Stomach (tissue), 9 donors: Measurements from ENCODE around the gene GRIP1. TPM values are rescaled to one million over a fixed set of nuclear protein-coding genes. Genes with fewer than 3 reads are reported as not detected.

Experiments used
- DNase-seq, 2 donors: peaks; one replicate each; pipeline versions ENCODE4 v3.0.0 to v3.0.0-alpha.2; 2013 to 2019
- H3K27ac ChIP-seq, 5 donors: fragments of 200-600 bp in 4 of 5; sonication (generic) in 4 of 5; one replicate each; pipeline ENCODE4 v1.5.1; 2013 to 2019; ENCODE audit warnings: mild to moderate bottlenecking in 1 of 5, moderate library complexity in 1 of 5
- H3K27me3 ChIP-seq, 3 donors: fragments of 200-600 bp; sonication (generic); one replicate each; pipeline ENCODE4 v1.5.1; 2017 to 2019; ENCODE audit warnings: mixed run types in 1 of 3
- H3K36me3 ChIP-seq, 4 donors: fragments of 200-600 bp; sonication (generic); 1 replicate in 3 of 4; 2 replicates in 1 of 4; pipeline ENCODE4 v1.5.1; 2016 to 2019
- H3K4me1 ChIP-seq, 4 donors: fragments of 200-600 bp; sonication (generic); one replicate each; pipeline ENCODE4 v1.5.1; 2016 to 2019
- H3K4me3 ChIP-seq, 4 donors: fragments of 200-600 bp; sonication (generic) in 3 of 4; one replicate each; pipeline ENCODE4 v1.5.1; 2016 to 2019; ENCODE audit warnings: mild to moderate bottlenecking in 1 of 4
- H3K9me3 ChIP-seq, 4 donors: fragments of 200-600 bp; sonication (generic); one replicate each; pipeline ENCODE4 v1.5.1; 2016 to 2019
- CTCF ChIP-seq, 7 experiments: fragments of 450-650 bp in 4 of 7; fragments of 200-600 bp in 3 of 7; sonication (generic) in 3 of 7; IDR thresholded peaks; one replicate each; pipeline ENCODE4 v1.5.1; 2016 to 2019; ENCODE audit warnings: antibody characterized with exemption in 7 of 7, control low read depth in 2 of 7, mild to moderate bottlenecking in 1 of 7
- EP300 ChIP-seq: sonication (generic); formaldehyde crosslinking; IDR thresholded peaks from one replicate; pipeline ENCODE4 v1.6.1; 2017; ENCODE audit warnings: antibody characterized with exemption
- POLR2A ChIP-seq, 4 donors: fragments of 450-650 bp; IDR thresholded peaks; one replicate each; pipeline ENCODE4 v1.6.1; 2016; ENCODE audit warnings: antibody characterized with exemption in 4 of 4, control low read depth in 2 of 4, mild to moderate bottlenecking in 1 of 4, moderate library complexity in 1 of 4
- POLR2AphosphoS5 ChIP-seq, 3 donors: sonication (generic); formaldehyde crosslinking; IDR thresholded peaks; one replicate each; pipeline ENCODE4 v1.6.1; 2016; ENCODE audit warnings: antibody characterized with exemption in 3 of 3
- WGBS, 5 donors: extraction: QIAGEN DNeasy Blood & Tissue Kit in 3 of 5; methylation state at CpG; one replicate each; pipeline versions ENCODE4 v1.1.5 to v1.1.7; 2013 to 2018; 5-methylcytosine and 5-hydroxymethylcytosine counted together
- intact Hi-C: fragments of 100-400 bp; cut with DNase I; formaldehyde crosslinking; loops from one replicate; pipeline ENCODE4 v1.15.1; 2023; ENCODE audit warnings: low total_unique reads
- polyA plus RNA-seq, 3 donors: library from polyadenylated mRNA; stranded (reverse); fragments of 200-250 nt; gene quantifications; one replicate each; pipeline ENCODE4 v1.2.3, GENCODE V29; 2013
- total RNA-seq, 5 donors: library from RNA; depleted of rRNA; stranded (reverse); fragments of >200 nt; gene quantifications; one replicate each; pipeline versions ENCODE4 v1.1.0 to v1.2.3, GENCODE V29; 2014 to 2016
- donor health status: healthy with polysubstance abuse.
- donor health status: Bipolar disorder and iron deficiency.
- donor health status: healthy.

The GRIP1 gene
- total and polyA plus RNA-seq, 8 donors: 0.31 to 8.8 (median 4.4) TPM; not detected in 1

DNA sequence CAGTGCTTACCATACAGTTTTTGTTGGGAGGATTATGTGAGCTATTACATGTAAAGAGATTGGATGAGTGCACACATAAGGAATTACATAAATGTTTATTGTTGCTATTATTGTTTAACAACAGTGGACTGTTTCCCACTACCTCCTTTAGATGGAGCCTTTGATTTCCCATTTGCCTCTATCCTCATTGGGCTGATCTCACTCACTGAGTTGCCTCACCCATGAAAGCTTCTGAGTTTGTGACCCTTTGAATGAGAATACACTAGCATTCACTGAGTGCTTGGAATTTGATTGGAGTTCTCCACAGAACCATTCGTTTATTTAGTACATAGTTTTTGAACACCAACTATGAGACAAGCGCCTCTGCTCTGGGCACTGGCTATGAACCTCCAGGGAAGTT lies 255.6 kb downstream of the GRIP1 start:
- Histone ChIP-seq H3K9me3 (peaks cover 0 to 7% (median 0%) of the 10 kb centered on the region in 4 donors), H3K36me3 (no peaks in the 10 kb centered on the region), H3K4me3 (no peak overlapping the region), H3K27ac (no peak overlapping the region), H3K27me3 (no peaks in the 10 kb centered on the region), H3K4me1 (no peaks in the 10 kb centered on the region)
- intact Hi-C loops: no loop called here
- 68 to 83% (median 73%) methylated on average over 2 of the region's 2 CpGs for WGBS, 5 donors
- TF ChIP-seq POLR2A (IDR thresholded peaks at IDR 0.05): no peak
- no peak for TF ChIP-seq EP300
- no peak for TF ChIP-seq CTCF (IDR thresholded peaks at IDR 0.05)
- no peak for TF ChIP-seq POLR2AphosphoS5 (IDR thresholded peaks at IDR 0.05)
- DNase-seq: no peak

GRCh38 chr12:66418908-66419307 lies 260.0 kb downstream of the GRIP1 start:
- WGBS, 5 donors: 68 to 86% (median 81%) methylated on average over 1 of the region's 1 CpG
- no peaks in the 10 kb centered on the region for H3K9me3 ChIP-seq
- H3K27ac ChIP-seq: no peak overlapping the region
- intact Hi-C loops: loop anchor here (10.0 kb wide), 1 partner anchor 154 kb away; no protein-coding TSS in a partner anchor
- no peak overlapping the region for H3K4me3 ChIP-seq
- H3K4me1 ChIP-seq: no peaks in the 10 kb centered on the region
- no peaks in the 10 kb centered on the region for H3K36me3 ChIP-seq
- no peak for TF ChIP-seq CTCF (IDR thresholded peaks at IDR 0.05)
- TF ChIP-seq POLR2AphosphoS5 (IDR thresholded peaks at IDR 0.05): no peak
- TF ChIP-seq POLR2A (IDR thresholded peaks at IDR 0.05): no peak
- no peak for TF ChIP-seq EP300
- H3K27me3 ChIP-seq: no peaks in the 10 kb centered on the region
- no peak for DNase-seq

GRCh38 chr12:66417217-66417616 lies 261.7 kb downstream of the GRIP1 start:
- intact Hi-C loops: loop anchor here (10.0 kb wide), 1 partner anchor 152 kb away; no protein-coding TSS in a partner anchor
- TF ChIP-seq EP300: no peak
- TF ChIP-seq POLR2AphosphoS5 (IDR thresholded peaks at IDR 0.05): no peak
- TF ChIP-seq POLR2A (IDR thresholded peaks at IDR 0.05): no peak
- no peak for TF ChIP-seq CTCF (IDR thresholded peaks at IDR 0.05)
- 86 to 96% (median 94%) methylated on average over 1 of the region's 1 CpG for WGBS, 5 donors
- no peak for DNase-seq
- no peaks in the 10 kb centered on the region for H3K4me1 ChIP-seq
- H3K27me3 ChIP-seq: no peaks in the 10 kb centered on the region
- H3K4me3 ChIP-seq: no peak overlapping the region
- no peak overlapping the region for H3K27ac ChIP-seq
- no peaks in the 10 kb centered on the region for H3K9me3 ChIP-seq
- no peaks in the 10 kb centered on the region for H3K36me3 ChIP-seq

DNA sequence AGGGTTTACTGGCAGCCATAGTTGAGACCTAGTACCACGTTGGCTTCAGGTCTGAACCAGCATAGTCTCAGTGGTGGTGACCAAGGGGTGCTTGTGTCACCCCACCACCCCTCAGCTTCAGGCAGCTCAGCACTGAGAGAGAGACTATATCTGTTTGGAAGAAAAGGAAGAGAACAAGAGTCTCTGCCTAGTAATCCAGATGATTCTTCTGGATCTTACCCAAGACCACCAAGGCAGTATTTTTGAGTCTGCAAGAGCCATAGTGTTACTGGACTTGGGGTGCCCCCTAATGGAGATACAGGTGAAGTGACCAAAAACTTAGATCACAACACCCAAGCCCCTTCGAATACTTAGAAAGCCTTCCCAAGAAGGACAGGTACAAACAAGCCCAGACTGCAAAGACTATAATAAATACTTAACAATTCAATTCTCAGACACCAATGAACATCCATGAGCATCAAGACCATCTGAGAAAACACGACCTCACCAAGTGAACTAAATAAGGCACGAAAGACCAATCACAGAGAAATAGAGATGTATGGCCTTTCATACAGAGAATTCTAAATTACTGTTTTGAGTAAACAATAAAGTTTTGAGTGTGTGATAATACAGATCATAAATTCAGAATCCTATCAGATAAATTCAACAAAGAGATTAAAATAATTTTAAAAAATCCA lies 269.5 kb downstream of the GRIP1 start:
- 68 to 75% (median 71%) methylated on average over 4 of the region's 4 CpGs for WGBS, 5 donors
- DNase-seq: peak in 1 of 2 donors; percentile 78
- Histone ChIP-seq H3K4me1 (no peaks in the 10 kb centered on the region), H3K4me3 (no peak overlapping the region), H3K36me3 (no peaks in the 10 kb centered on the region), H3K27ac (no peak overlapping the region), H3K9me3 (no peaks in the 10 kb centered on the region), H3K27me3 (no peaks in the 10 kb centered on the region)
- intact Hi-C loops: no loop called here
- TF ChIP-seq POLR2AphosphoS5 (IDR thresholded peaks at IDR 0.05) (no peak), CTCF (IDR thresholded peaks at IDR 0.05) (peak in 5 of 7 experiments; percentile 17 to 66 (median 33))
